ENCODE measurements around the gene ARHGAP6. TPM values are rescaled to one million over a fixed set of nuclear protein-coding genes. Genes with fewer than 3 reads are reported as not detected.

Gene ARHGAP6
- total and polyA plus RNA-seq, 9 of the 15 experiments (the other 6 are each of a cell fraction or from before 2014, with no cell fraction given): 12.5 to 63.6 (median 41.8) TPM

- 0 out of 4 replicates have a peak, but pooled peaks of 1 of the 2 experiments have one; percentile 39 for TF ChIP-seq MLLT1 (IDR thresholded peaks at IDR 0.05)
- peak; percentile 67 for TF ChIP-seq MTA2 (IDR thresholded peaks at IDR 0.05; ENCODE audit: low read depth)
- TF ChIP-seq NCOA1 (IDR thresholded peaks at IDR 0.05; ENCODE audit: low read depth): peak; percentile 42; the same call in 1 of the 2 replicates
- peak in 1 of 2 experiments; percentile 62; a peak in 1 of 4 replicates for TF ChIP-seq RCOR1 (IDR thresholded peaks at IDR 0.05; ENCODE audit: borderline replicate concordance in 1 of 2, low read depth in 2 of 2, low read length in 2 of 2)
- TF ChIP-seq CTBP1 (IDR thresholded peaks at IDR 0.05; ENCODE audit: borderline replicate concordance): peak; percentile 91
- no peak for TF ChIP-seq ZNF551 (CRISPR knock-in tag; IDR thresholded peaks at IDR 0.05)
- TF ChIP-seq TEAD1 (CRISPR knock-in tag; IDR thresholded peaks at IDR 0.05): 0 out of 4 replicates have a peak, but pooled peaks of 1 of the 2 experiments have one; percentile 14
- peak; percentile 49; the same call in 1 of the 2 replicates for TF ChIP-seq JUND (IDR thresholded peaks at IDR 0.05; ENCODE audit: borderline replicate concordance, low read depth, low read length)
- TF ChIP-seq JUND (tag; IDR thresholded peaks at IDR 0.05; ENCODE audit: borderline replicate concordance, low read depth, low read length): no peak
- peak; percentile 22; the same call in 1 of the 2 replicates for TF ChIP-seq FOXM1 (IDR thresholded peaks at IDR 0.05; ENCODE audit: low read depth)
- no peak for TF ChIP-seq FOXM1 (CRISPR knock-in tag; IDR thresholded peaks at IDR 0.05; ENCODE audit: low read depth)
- TF ChIP-seq KDM5B (IDR thresholded peaks at IDR 0.05; ENCODE audit: insufficient replicate concordance, low read depth, low read length): no peak
- no peak for TF ChIP-seq THAP12 (CRISPR knock-in tag; IDR thresholded peaks at IDR 0.05)
- TF ChIP-seq CBFA2T3 (IDR thresholded peaks at IDR 0.05): peak; percentile 88
- TF ChIP-seq ELF1 (tag; IDR thresholded peaks at IDR 0.05): no peak
- peak; percentile 88 for TF ChIP-seq FOSL1 (tag; conservative IDR thresholded peaks at IDR 0.05)
- TF ChIP-seq TAL1 (IDR thresholded peaks at IDR 0.05): peak; percentile 73
- TF ChIP-seq PKNOX1 (IDR thresholded peaks at IDR 0.05): peak; percentile 28; the same call in 1 of the 2 replicates
- TF ChIP-seq EP300 (IDR thresholded peaks at IDR 0.05; ENCODE audit: low read length): peak; percentile 74
- TF ChIP-seq TCF3 (CRISPR knock-in tag; IDR thresholded peaks at IDR 0.05): peak; percentile 70
- peak; percentile 19; the same call in 1 of the 2 replicates for TF ChIP-seq STAT5A (IDR thresholded peaks at IDR 0.05; ENCODE audit: borderline replicate concordance, low read length)
- TF ChIP-seq TRIM24 (IDR thresholded peaks at IDR 0.05): peak; percentile 43 to 60; a peak in 2 of 4 replicates
- TF ChIP-seq LCOR (CRISPR knock-in tag; IDR thresholded peaks at IDR 0.05): 0 out of 2 replicates have a peak, but pooled peaks have one; percentile 32
- peak; percentile 73 for TF ChIP-seq HDAC2 (IDR thresholded peaks at IDR 0.05)
- peak; percentile 58 for TF ChIP-seq MTA1 (IDR thresholded peaks at IDR 0.05; ENCODE audit: borderline replicate concordance)
- TF ChIP-seq DIDO1 (tag; IDR thresholded peaks at IDR 0.05; ENCODE audit: low read depth): 0 out of 2 replicates have a peak, but pooled peaks have one; percentile 2
- TF ChIP-seq KDM1A (IDR thresholded peaks at IDR 0.05): peak; percentile 86 to 89
Measured at GRCh38 chrX:11464836-11465463, 200.8 kb downstream of the ARHGAP6 start (continued).
